GM21390 (cell line): ENCODE results near the gene CCDC51.

ENCODE experiments used
- ATAC-seq: cut with Tn5 transposase; IDR thresholded peaks from one replicate; pipeline ENCODE4 v1.9.1; 2021; ENCODE audit not compliant: unreplicated experiment

Gene CCDC51

DNA sequence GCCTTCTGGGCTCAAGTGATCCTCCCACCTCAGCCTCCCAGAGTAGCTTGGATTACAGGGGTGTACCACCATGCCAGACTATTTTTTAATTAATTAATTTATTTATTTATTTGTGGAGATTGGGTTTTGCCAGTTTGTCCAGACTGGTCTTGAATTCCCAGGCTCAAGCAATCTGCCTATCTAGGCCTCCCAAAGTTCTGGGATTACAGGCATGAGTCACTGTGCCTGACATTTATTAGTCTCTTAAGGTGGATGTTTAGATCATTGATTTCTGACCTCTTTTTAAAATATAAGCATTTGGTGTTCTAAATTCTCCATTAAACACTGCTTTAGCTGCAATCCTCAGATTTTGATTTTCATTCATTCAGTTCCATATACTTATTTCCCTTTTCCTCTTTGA is 52.3 kb downstream of the CCDC51 start:
- no peak for ATAC-seq
